GM12878 (cell line): ENCODE measurements around the gene TOM1L2. TPM values are rescaled to one million over a fixed set of nuclear protein-coding genes. Genes with fewer than 3 reads are reported as not detected.

Experiments
- ATAC-seq: fragments of 200-7000 bp; cut with Tn5 transposase; 3 replicates; pipeline ENCODE4 v1.9.1; 2020; ENCODE audit warnings: mild to moderate bottlenecking, moderate library complexity
- BruUV-seq: library from RNA; stranded (reverse); fragments of 400-500 nt; replicated peaks from 2 replicates; lab custom pipeline; 2021; lab: Mats Ljungman, UMichigan
- CTCF ChIA-PET: fragments of 300-600 bp; sonication (Branson Sonifier 250); formaldehyde crosslinking; extraction: SDS; loops from one replicate; lab custom pipeline; 2021; ENCODE audit warnings: inconsistent platforms; lab: Yijun Ruan, JAX
- POLR2A ChIA-PET: fragments of 350-600 bp; formaldehyde crosslinking; extraction: SDS; loops from one replicate; lab custom pipeline; 2021; ENCODE audit warnings: inconsistent platforms; lab: Charles Lee
- RAD21 ChIA-PET: fragments of 300-600 bp; sonication (Branson Sonifier 250); formaldehyde crosslinking; loops from one replicate; lab custom pipeline; 2023; ENCODE audit warnings: antibody characterized with exemption; ENCODE audit not compliant: unreplicated experiment; lab: Charles Lee
- SMC1A ChIA-PET: fragments of 300-600 bp; sonication (Branson Sonifier 250); formaldehyde crosslinking; loops from one replicate; lab custom pipeline; 2023; ENCODE audit not compliant: unreplicated experiment, uncharacterized antibody; lab: Charles Lee
- DNase-seq: peaks from one replicate; pipeline ENCODE4 v3.0.0-alpha.2; 2011; ENCODE audit warnings: low read depth, low spot score
- FAIRE-seq: peaks from 3 replicates; lab custom pipeline; 2011; peaks lifted over from hg19 to GRCh38; lab: Jason Lieb, UNC
- H2AFZ ChIP-seq: 2 replicates; pipeline ENCODE4 v1.6.0; 2011; ENCODE audit warnings: low read depth, low read length, control low read depth; ENCODE audit not compliant: control insufficient read depth
- H3K27ac ChIP-seq: 2 replicates; pipeline ENCODE4 v1.5.1; 2011; ENCODE audit warnings: control low read depth; ENCODE audit not compliant: control insufficient read depth, insufficient read depth
- H3K27me3 ChIP-seq, 2 experiments: replicated peaks in 1 of 2; 2 replicates each; pipeline versions ENCODE4 v1.6.0 to v1.6.1; 2011; ENCODE audit warnings: low read length in 1 of 2; ENCODE audit not compliant: control insufficient read depth in 2 of 2, insufficient read depth in 2 of 2
- H3K36me3 ChIP-seq, 2 experiments: 2 replicates each; pipeline ENCODE4 v1.5.1; 2011; ENCODE audit warnings: low read length in 1 of 2; ENCODE audit not compliant: control insufficient read depth in 2 of 2, insufficient read depth in 2 of 2
- H3K4me1 ChIP-seq: 2 replicates; pipeline ENCODE4 v1.6.1; 2011; ENCODE audit warnings: mild to moderate bottlenecking, low read length, moderate library complexity, mixed read lengths; ENCODE audit not compliant: control insufficient read depth, insufficient read depth
- H3K4me2 ChIP-seq: 2 replicates; pipeline ENCODE4 v1.6.0; 2011; ENCODE audit warnings: control low read depth; ENCODE audit not compliant: control insufficient read depth, insufficient read depth
- H3K4me3 ChIP-seq: fragments of 200-600 bp; sonication (generic); 2 replicates; pipeline ENCODE4 v1.5.1; 2016
- H3K79me2 ChIP-seq: 2 replicates; pipeline ENCODE4 v1.6.0; 2011; ENCODE audit warnings: low read length; ENCODE audit not compliant: control insufficient read depth, insufficient read depth
- H3K9ac ChIP-seq: 2 replicates; pipeline ENCODE4 v1.8.0; 2011; ENCODE audit warnings: low read length, control low read depth, mixed read lengths; ENCODE audit not compliant: control insufficient read depth, insufficient read depth
- H3K9me3 ChIP-seq: replicated peaks from 3 replicates; pipeline ENCODE4 v1.5.1; 2011; ENCODE audit warnings: mild to moderate bottlenecking, low read length; ENCODE audit not compliant: control insufficient read depth, insufficient read depth
- H4K20me1 ChIP-seq: 2 replicates; pipeline ENCODE4 v1.6.0; 2011; ENCODE audit not compliant: control insufficient read depth, insufficient read depth
- ATF2 ChIP-seq: IDR thresholded peaks from 2 replicates; pipeline ENCODE4 v1.6.1; 2012; ENCODE audit warnings: low read length, inconsistent platforms
- BCLAF1 ChIP-seq: fragments of 450-650 bp; IDR thresholded peaks from 2 replicates; pipeline ENCODE4 v1.6.1; 2017; ENCODE audit warnings: antibody characterized with exemption, mild to moderate bottlenecking, moderate library complexity
- CREB1 ChIP-seq: IDR thresholded peaks from 2 replicates; pipeline ENCODE4 v1.6.1; 2012; ENCODE audit warnings: low read depth, mild to moderate bottlenecking, inconsistent platforms
- FOS ChIP-seq: IDR thresholded peaks from 3 replicates; pipeline ENCODE4 v1.6.1; 2011; ENCODE audit warnings: borderline replicate concordance; ENCODE audit not compliant: insufficient read length; ENCODE audit errors: extremely low read depth
- GATAD2B ChIP-seq: fragments of 450-650 bp; conservative IDR thresholded peaks from 2 replicates; pipeline ENCODE4 v1.6.1; 2017; ENCODE audit warnings: low read depth, mild to moderate bottlenecking, moderate library complexity
- HDGF ChIP-seq: fragments of 450-650 bp; IDR thresholded peaks from 2 replicates; pipeline ENCODE4 v1.6.1; 2016; ENCODE audit warnings: antibody characterized with exemption
- SUZ12 ChIP-seq: fragments of 200-600 bp; sonication (generic); IDR thresholded peaks from one replicate; pipeline ENCODE4 v1.6.1; 2018; ENCODE audit warnings: antibody characterized with exemption, mild to moderate bottlenecking; ENCODE audit not compliant: unreplicated experiment
- TAF1 ChIP-seq: IDR thresholded peaks from 2 replicates; pipeline ENCODE4 v1.6.1; 2011; ENCODE audit warnings: mild to moderate bottlenecking, low read depth, low read length, borderline replicate concordance
- TCF12 ChIP-seq: IDR thresholded peaks from 2 replicates; pipeline ENCODE4 v1.6.1; 2011; ENCODE audit warnings: low read depth, mild to moderate bottlenecking, low read length
- WGBS: methylation state at CpG from one replicate; pipeline ENCODE4 v1.1.6; 2016; ENCODE audit warnings: low lambda C conversion rate; ENCODE audit not compliant: insufficient replicate concordance, insufficient coverage; ENCODE audit errors: missing lambda C conversion rate; 5-methylcytosine and 5-hydroxymethylcytosine counted together
- in situ Hi-C: fragments of 300-500 bp; cut with MboI; formaldehyde crosslinking; loops from 9 replicates; pipeline ENCODE4 v1.14.3; 2018; ENCODE audit warnings: mixed read lengths
- intact Hi-C: fragments of 100-400 bp; cut with micrococcal nuclease; formaldehyde crosslinking; loops from one replicate; pipeline ENCODE4 v1.14.2; 2022; ENCODE audit not compliant: unreplicated experiment
- polyA plus RNA-seq, 11 experiments: library from polyadenylated mRNA; depleted of rRNA in 4 of 11; unstranded in 6 of 11; stranded (reverse) in 5 of 11; fragments of >200 nt; fragmentation: Nextera tagmentation in 4 of 11; fragmentation: Illumina TruSeq in 1 of 11; extraction: Ambion mirVana in 4 of 11; extraction: Trizol in 1 of 11; gene quantifications; 1 replicate in 1 of 11; 2 replicates in 10 of 11; pipeline versions ENCODE4 v1.2.1 to v1.2.3, GENCODE V29; 2011 to 2016; ENCODE audit warnings: inconsistent platforms in 2 of 11, missing spikeins in 2 of 11, low read depth in 1 of 11
- total RNA-seq, 4 experiments: library from RNA; depleted of rRNA in 3 of 4; stranded (reverse); fragments of >200 nt in 3 of 4; fragmentation: Illumina TruSeq in 1 of 4; extraction: Trizol in 1 of 4; gene quantifications; 2 replicates each; pipeline versions ENCODE4 v1.2.1 to v1.2.3, GENCODE V29; 2013 to 2021

TOM1L2 gene
- total and polyA plus RNA-seq, 10 of the 15 experiments (the other 5 are each of a cell fraction or from before 2014, with no cell fraction given), result 0.19 to 19.2 (median 8.1) TPM

- no peak overlapping the region for H3K27ac ChIP-seq
- SMC1A ChIA-PET, result no interaction called here
- no peak for TF ChIP-seq BCLAF1
- TF ChIP-seq, all 136 proteins: peak for 0
- Histone ChIP-seq H3K4me1 (no peaks in the 10 kb centered on the region), H3K36me3 (peaks cover 0 to 10% of the 10 kb centered on the region in 2 experiments; a peak in 2 of 4 replicates), H3K9me3 (no peaks in the 10 kb centered on the region), H3K79me2 (no peaks in the 10 kb centered on the region), H4K20me1 (no peaks in the 10 kb centered on the region), H3K27me3 (no peaks in the 10 kb centered on the region), H3K4me2 (no peak overlapping the region), H3K4me3 (no peak overlapping the region), H3K9ac (no peak overlapping the region), H2AFZ (no peak overlapping the region)
- ChIA-PET POLR2A (interaction anchor here (1.2 kb wide), 1 partner anchor 11 kb away, joined by 3 read pairs; no protein-coding TSS in a partner anchor), RAD21 (interaction anchor here (0.6 to 0.8 kb wide), 2 partner anchors 34 to 63 kb away, joined by 3 read pairs; no protein-coding TSS in a partner anchor), CTCF (interaction anchor here (0.6 to 1.2 kb wide), 2 partner anchors 45 to 59 kb away, joined by 3 read pairs; no protein-coding TSS in a partner anchor)
- no TSS peak for BruUV-seq
- no peak for ATAC-seq
- DNase-seq, result no peak
- no peak for FAIRE-seq
- intact Hi-C loops (no loop called here), in situ Hi-C loops (no loop called here)
- 15% methylated on average over 1 of the region's 1 CpG for WGBS
Measured at GRCh38 chr17:17874478-17874877, 97.7 kb downstream of the TOM1L2 start.

DNA sequence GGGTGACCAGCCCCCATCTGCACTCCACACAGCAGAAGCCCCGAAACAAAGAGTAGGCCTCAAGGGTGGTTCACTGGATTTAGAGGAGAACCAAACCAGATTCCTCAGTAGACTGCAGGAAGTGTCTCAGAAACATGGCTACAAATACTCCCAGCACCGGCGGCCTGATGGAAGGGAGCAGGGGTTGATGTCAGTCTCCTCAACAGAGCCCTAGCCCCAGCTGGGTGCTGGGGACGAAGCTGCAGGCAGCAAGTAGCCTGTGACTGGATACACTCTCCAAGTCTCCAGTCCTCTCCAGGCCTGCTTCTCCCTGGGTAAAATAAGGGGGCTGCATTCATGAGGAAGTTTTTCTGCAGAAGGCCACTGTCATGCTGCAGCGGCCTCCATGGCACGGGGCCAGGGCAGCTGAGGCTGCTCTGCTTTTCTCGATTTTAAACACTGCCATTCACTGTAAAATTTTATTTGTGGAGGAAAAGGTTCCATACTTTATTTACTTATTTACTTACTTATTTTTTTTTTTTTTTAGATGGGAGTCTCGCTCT lies 98.7 kb downstream of the TOM1L2 start:
- in situ Hi-C loops, result no loop called here
- RAD21 ChIA-PET, result interaction anchor here (0.8 kb wide), 1 partner anchor 35 kb away, joined by 3 read pairs; no protein-coding TSS in a partner anchor
- Histone ChIP-seq H4K20me1 (no peaks in the 10 kb centered on the region), H2AFZ (no peak overlapping the region), H3K4me1 (no peaks in the 10 kb centered on the region), H3K79me2 (no peaks in the 10 kb centered on the region), H3K27me3 (no peaks in the 10 kb centered on the region), H3K36me3 (peaks cover 0 to 7% of the 10 kb centered on the region in 2 experiments; a peak in 2 of 4 replicates), H3K4me3 (no peak overlapping the region), H3K9ac (no peak overlapping the region), H3K4me2 (no peak overlapping the region), H3K27ac (no peak overlapping the region), H3K9me3 (no peaks in the 10 kb centered on the region)
- DNase-seq (no peak), FAIRE-seq (no peak), ATAC-seq (no peak)
- intact Hi-C loops, result no loop called here
- CTCF ChIA-PET, result no interaction called here
- no TSS peak for BruUV-seq
- WGBS, result 85% methylated on average over 8 of the region's 8 CpGs
- SMC1A ChIA-PET, result no interaction called here
- POLR2A ChIA-PET, result interaction anchor here (1.2 kb wide), 1 partner anchor 10 kb away, joined by 3 read pairs; no protein-coding TSS in a partner anchor
- no peak for TF ChIP-seq HDGF
- TF ChIP-seq TAF1, result no peak
- TF ChIP-seq FOS, result no peak
- TF ChIP-seq SUZ12, result no peak
- TF ChIP-seq TCF12, result no peak
- no peak for TF ChIP-seq CREB1
- TF ChIP-seq ATF2, result no peak
- no peak for TF ChIP-seq GATAD2B
